GM23248 (cell line): ENCODE data around the gene RRP9.

Source experiments
- EZH2 ChIP-seq: fragments of 200-600 bp; sonication (generic); IDR thresholded peaks from 2 replicates; pipeline ENCODE4 v1.6.1; 2018; ENCODE audit warnings: antibody characterized with exemption, mild to moderate bottlenecking; ENCODE audit not compliant: insufficient read depth, poor library complexity, severe bottlenecking
- EZH2phosphoT487 ChIP-seq: fragments of 200-600 bp; sonication (generic); IDR thresholded peaks from 2 replicates; pipeline ENCODE4 v1.6.1; 2018; ENCODE audit warnings: antibody characterized with exemption, moderate library complexity, mild to moderate bottlenecking, low read depth; ENCODE audit not compliant: insufficient read depth

- no peak for TF ChIP-seq EZH2
- no peak for TF ChIP-seq EZH2phosphoT487
Observed at GRCh38 chr3:51974963-51975851, 33.5 kb upstream of the RRP9 start, which contains the start of gene ABHD14A.
